Adrenal gland (tissue), 5 donors: ENCODE data around the gene STARD7.

Experiments used
- CTCF ChIP-seq, 6 experiments: fragments of 450-650 bp in 4 of 6; fragments of 200-600 bp in 2 of 6; sonication (generic) in 1 of 6; IDR thresholded peaks; 1 replicate in 5 of 6; 2 replicates in 1 of 6; pipeline versions ENCODE4 v1.5.1 to v1.8.0; 2016 to 2021; ENCODE audit warnings: antibody characterized with exemption in 6 of 6, mild to moderate bottlenecking in 2 of 6, moderate library complexity in 1 of 6
- POLR2A ChIP-seq, 2 donors: fragments of 450-650 bp; IDR thresholded peaks; one replicate each; pipeline ENCODE4 v1.6.1; 2017; ENCODE audit warnings: antibody characterized with exemption in 2 of 2, mild to moderate bottlenecking in 2 of 2, moderate library complexity in 1 of 2
- donor health status: DM: no; HTN: no; CAD: no.

DNA sequence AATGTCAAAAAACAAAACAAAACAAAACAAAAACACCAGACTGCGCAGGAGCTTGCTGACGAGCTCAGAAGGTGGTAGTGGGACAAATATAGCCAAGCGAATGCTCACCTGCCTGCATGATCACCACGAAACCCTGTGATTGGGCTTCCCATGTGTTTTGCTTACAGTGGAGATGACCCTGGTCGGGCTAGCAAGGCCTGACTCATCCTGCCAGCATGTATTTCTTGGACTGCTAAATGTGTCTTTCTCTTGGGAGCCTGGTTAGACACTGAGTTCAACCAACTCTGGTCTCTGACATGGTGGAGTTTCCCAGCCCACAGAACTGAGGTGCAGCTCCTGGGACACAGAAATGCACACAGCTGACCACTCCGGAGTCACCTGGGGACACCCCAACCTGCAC is 32.7 kb downstream of the STARD7 start:
- no peak for TF ChIP-seq CTCF (IDR thresholded peaks at IDR 0.05)
- no peak for TF ChIP-seq POLR2A (IDR thresholded peaks at IDR 0.05)
